H1 (cell line): ENCODE data around the gene ALDH1B1. TPM values are rescaled to one million over a fixed set of nuclear protein-coding genes. Genes with fewer than 3 reads are reported as not detected.

ENCODE experiments used
- SIN3A ChIP-seq, 2 experiments: IDR thresholded peaks in 1 of 2; conservative IDR thresholded peaks in 1 of 2; 2 replicates each; pipeline ENCODE4 v1.6.1; 2011 to 2012; ENCODE audit warnings: low read length in 2 of 2, improper control_type of control experiment in 1 of 2, low read depth in 1 of 2, mild to moderate bottlenecking in 1 of 2
- polyA plus RNA-seq, 7 experiments: library from polyadenylated mRNA; depleted of rRNA in 3 of 7; stranded (reverse) in 5 of 7; unstranded in 2 of 7; fragments of >200 nt in 5 of 7; fragments of 200-250 nt in 2 of 7; gene quantifications; 1 replicate in 5 of 7; 2 replicates in 1 of 7; 4 replicates in 1 of 7; pipeline versions ENCODE4 v1.2.1 to v1.2.3, GENCODE V29; 2011 to 2013; ENCODE audit warnings: missing spikeins in 2 of 7, mixed read lengths in 2 of 7
- total RNA-seq: library from RNA; stranded (reverse); fragmentation: NEBNext Ultra II Directional; extraction: Animal tissue kit (Norgen Biotek cat#: 25700); gene quantifications from 2 replicates; pipeline ENCODE4 v1.2.1, GENCODE V29; 2021

ALDH1B1 gene
- total and polyA plus RNA-seq, 2 of the 8 experiments (the other 6 are each of a cell fraction or from before 2014, with no cell fraction given) = 41.6 to 78.7 TPM

DNA sequence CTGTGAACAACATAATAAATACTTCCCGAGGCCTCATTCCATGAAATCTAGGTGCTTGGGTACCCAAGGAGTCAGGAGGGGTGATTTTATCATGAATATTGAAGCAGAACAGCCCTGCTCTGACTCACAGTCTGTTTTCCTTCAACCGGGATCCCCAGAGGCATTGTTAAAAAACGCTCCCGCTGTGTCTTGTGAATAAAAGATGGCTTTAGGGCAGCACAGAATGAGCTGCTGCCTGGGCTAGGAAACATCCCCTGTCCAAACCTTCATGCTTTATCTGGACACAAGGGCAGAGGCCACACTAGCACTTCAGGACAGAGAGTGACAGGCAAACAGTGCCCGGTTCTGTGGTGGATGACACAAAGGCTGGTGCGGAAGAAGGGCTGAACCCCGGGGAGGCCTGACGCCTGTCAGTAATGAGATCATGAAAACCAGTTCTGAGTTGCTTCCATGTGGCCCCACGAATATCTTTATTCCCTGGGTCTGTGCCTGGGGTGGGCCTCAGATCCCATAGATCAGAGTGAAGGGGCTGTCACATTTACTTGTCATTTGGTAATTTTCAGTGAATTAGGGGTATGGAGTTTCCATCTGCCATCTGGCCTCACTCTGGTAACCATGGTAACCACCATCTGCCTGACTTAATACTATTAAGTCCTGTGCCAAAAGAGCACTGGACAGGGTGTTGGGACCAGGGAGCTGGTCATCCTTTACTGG lies 29.2 kb downstream of the ALDH1B1 start (continued):
- 0 out of 4 replicates have a peak, but pooled peaks of 1 of the 2 experiments have one; percentile 31 for TF ChIP-seq SIN3A (conservative IDR thresholded peaks at IDR 0.05 in 1 of 2, IDR thresholded peaks at IDR 0.05 in 1 of 2; ENCODE audit: low read depth in 1 of 2, low read length in 2 of 2)
- TF ChIP-seq, all 59 proteins: peak for 2
